OCI-LY7 (cell line): ENCODE results near the gene RBCK1.

Experiments used
- EZH2phosphoT487 ChIP-seq: fragments of 200-600 bp; sonication (generic); IDR thresholded peaks from 2 replicates; pipeline ENCODE4 v1.6.1; 2018; ENCODE audit warnings: low read depth, borderline replicate concordance, mild to moderate bottlenecking, mixed run types, antibody characterized with exemption, low read length, moderate library complexity, mixed read lengths
- TF ChIP-seq, protein P1 (sequence below): fragments of 200-600 bp; sonication (generic); conservative IDR thresholded peaks from 2 replicates; pipeline ENCODE4 v1.5.1; 2014; ENCODE audit warnings: mild to moderate bottlenecking, antibody characterized with exemption, low read length, moderate library complexity, mixed read lengths

DNA sequence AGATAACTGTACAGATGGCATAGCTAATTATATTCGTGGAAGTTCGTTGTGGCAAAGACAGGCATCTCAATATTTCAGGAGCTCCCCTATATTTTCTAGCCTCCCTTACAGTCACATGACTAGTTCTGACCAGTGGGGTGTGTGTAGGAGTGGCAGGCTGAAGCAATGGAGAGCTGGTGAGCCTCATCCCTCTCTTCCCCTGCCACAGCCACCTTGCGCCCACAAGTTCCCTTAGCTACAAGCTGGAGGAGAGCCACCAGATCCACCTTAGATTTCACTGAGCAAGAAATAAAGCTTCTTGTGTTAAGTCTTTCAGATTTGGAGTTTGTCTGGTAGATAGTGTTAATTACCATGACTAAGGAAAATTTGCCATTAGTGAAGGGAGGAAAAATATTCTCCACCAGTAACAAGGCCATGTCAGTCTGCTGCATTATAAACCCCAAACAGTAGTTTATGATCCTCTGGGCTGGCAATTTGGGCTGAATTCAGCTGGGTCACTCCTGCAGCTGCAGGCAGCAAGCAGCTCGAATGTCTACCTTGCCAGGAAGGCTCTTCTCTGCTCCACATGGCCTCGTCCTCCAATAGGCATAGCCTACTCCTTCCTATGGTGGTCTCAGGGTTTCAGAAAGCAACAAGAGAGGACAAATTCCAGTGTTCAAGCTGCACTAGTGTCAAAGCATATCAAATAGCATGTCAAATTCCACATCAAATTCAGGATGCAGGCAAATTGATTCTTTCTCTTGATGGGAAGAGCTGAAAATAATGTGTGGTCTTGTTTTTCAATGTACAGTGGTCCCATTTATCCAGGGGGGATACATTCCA is 7.4 kb upstream of the RBCK1 start:
- TF ChIP-seq, protein P1, sequence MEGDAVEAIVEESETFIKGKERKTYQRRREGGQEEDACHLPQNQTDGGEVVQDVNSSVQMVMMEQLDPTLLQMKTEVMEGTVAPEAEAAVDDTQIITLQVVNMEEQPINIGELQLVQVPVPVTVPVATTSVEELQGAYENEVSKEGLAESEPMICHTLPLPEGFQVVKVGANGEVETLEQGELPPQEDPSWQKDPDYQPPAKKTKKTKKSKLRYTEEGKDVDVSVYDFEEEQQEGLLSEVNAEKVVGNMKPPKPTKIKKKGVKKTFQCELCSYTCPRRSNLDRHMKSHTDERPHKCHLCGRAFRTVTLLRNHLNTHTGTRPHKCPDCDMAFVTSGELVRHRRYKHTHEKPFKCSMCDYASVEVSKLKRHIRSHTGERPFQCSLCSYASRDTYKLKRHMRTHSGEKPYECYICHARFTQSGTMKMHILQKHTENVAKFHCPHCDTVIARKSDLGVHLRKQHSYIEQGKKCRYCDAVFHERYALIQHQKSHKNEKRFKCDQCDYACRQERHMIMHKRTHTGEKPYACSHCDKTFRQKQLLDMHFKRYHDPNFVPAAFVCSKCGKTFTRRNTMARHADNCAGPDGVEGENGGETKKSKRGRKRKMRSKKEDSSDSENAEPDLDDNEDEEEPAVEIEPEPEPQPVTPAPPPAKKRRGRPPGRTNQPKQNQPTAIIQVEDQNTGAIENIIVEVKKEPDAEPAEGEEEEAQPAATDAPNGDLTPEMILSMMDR = no peak
- no peak for TF ChIP-seq EZH2phosphoT487
